GM23338 (cell line): ENCODE results near the gene PUM2. TPM values are rescaled to one million over a fixed set of nuclear protein-coding genes. Genes with fewer than 3 reads are reported as not detected.

ENCODE experiments used
- ATAC-seq: fragments of 200-7000 bp; cut with Tn5 transposase; 3 replicates; pipeline ENCODE4 v1.9.1; 2020
- DNase-seq: peaks from one replicate; pipeline ENCODE4 v3.0.0-alpha.2; 2015; ENCODE audit warnings: low spot score
- H2AFZ ChIP-seq: fragments of 200-600 bp; sonication (generic); 2 replicates; pipeline ENCODE4 v1.8.0; 2016; ENCODE audit warnings: antibody characterized with exemption, mild to moderate bottlenecking, moderate library complexity
- H3F3A ChIP-seq: fragments of 200-600 bp; sonication (generic); replicated peaks from 2 replicates; pipeline ENCODE4 v1.8.0; 2017; ENCODE audit warnings: antibody characterized with exemption, mixed run types, low read depth
- H3K27ac ChIP-seq: fragments of 200-600 bp; sonication (generic); 2 replicates; pipeline ENCODE4 v1.6.1; 2016; ENCODE audit warnings: low read depth
- H3K27me3 ChIP-seq: fragments of 200-600 bp; sonication (generic); 2 replicates; pipeline ENCODE4 v1.8.0; 2016; ENCODE audit warnings: mild to moderate bottlenecking, mixed run types, moderate library complexity; ENCODE audit not compliant: insufficient read depth
- H3K36me3 ChIP-seq: fragments of 200-600 bp; sonication (generic); 2 replicates; pipeline ENCODE4 v1.8.0; 2016; ENCODE audit warnings: mild to moderate bottlenecking; ENCODE audit not compliant: insufficient read depth
- H3K4me1 ChIP-seq: fragments of 200-600 bp; sonication (generic); 2 replicates; pipeline ENCODE4 v1.8.0; 2016; ENCODE audit warnings: mild to moderate bottlenecking, moderate library complexity; ENCODE audit not compliant: insufficient read depth
- H3K4me2 ChIP-seq: fragments of 200-600 bp; sonication (generic); 2 replicates; pipeline ENCODE4 v1.7.1; 2017; ENCODE audit warnings: mixed run types
- H3K4me3 ChIP-seq: fragments of 200-600 bp; sonication (generic); 2 replicates; pipeline ENCODE4 v1.6.1; 2016; ENCODE audit warnings: mixed run types
- H3K79me2 ChIP-seq: fragments of 200-600 bp; sonication (generic); replicated peaks from 2 replicates; pipeline ENCODE4 v1.8.0; 2017; ENCODE audit warnings: mild to moderate bottlenecking; ENCODE audit not compliant: insufficient read depth
- H3K9me2 ChIP-seq: fragments of 200-600 bp; sonication (generic); 2 replicates; pipeline ENCODE4 v1.8.0; 2017; ENCODE audit not compliant: insufficient read depth
- H4K20me1 ChIP-seq: fragments of 200-600 bp; sonication (generic); replicated peaks from 2 replicates; pipeline ENCODE4 v1.8.0; 2017; ENCODE audit warnings: mild to moderate bottlenecking; ENCODE audit not compliant: insufficient read depth
- H3K27ac Mint-ChIP-seq: 2 replicates; pipeline ENCODE4 v1.8.0; 2020; ENCODE audit warnings: inconsistent platforms, mild to moderate bottlenecking, moderate library complexity, mixed read lengths
- H3K27me3 Mint-ChIP-seq: 3 replicates; pipeline ENCODE4 v1.8.0; 2022; ENCODE audit warnings: low read depth, mild to moderate bottlenecking, moderate library complexity, mixed read lengths, inconsistent platforms; ENCODE audit not compliant: insufficient read depth, poor library complexity
- H3K36me3 Mint-ChIP-seq: 3 replicates; pipeline ENCODE4 v1.8.0; 2021; ENCODE audit warnings: low read depth, mild to moderate bottlenecking, inconsistent platforms, moderate library complexity, mixed read lengths
- H3K4me1 Mint-ChIP-seq: 3 replicates; pipeline ENCODE4 v1.8.0; 2020; ENCODE audit warnings: mild to moderate bottlenecking, inconsistent platforms, mixed read lengths
- H3K4me3 Mint-ChIP-seq: 3 replicates; pipeline ENCODE4 v1.8.0; 2021; ENCODE audit warnings: moderate library complexity, mild to moderate bottlenecking, inconsistent platforms, mixed read lengths
- H3K9me3 Mint-ChIP-seq: 3 replicates; pipeline ENCODE4 v1.8.0; 2020; ENCODE audit warnings: moderate library complexity, mild to moderate bottlenecking, inconsistent platforms, mixed read lengths
- CREB1 ChIP-seq: fragments of 250-450 bp; sonication (Bioruptor Pico); IDR thresholded peaks from 2 replicates; pipeline ENCODE4 v1.5.0; 2020; ENCODE audit warnings: low read depth, mild to moderate bottlenecking, moderate library complexity
- ETS1 ChIP-seq: IDR thresholded peaks from 2 replicates; pipeline ENCODE4 v1.6.1; 2016; ENCODE audit warnings: antibody characterized with exemption
- JUNB ChIP-seq: IDR thresholded peaks from one replicate; pipeline ENCODE4 v1.6.1; 2016; ENCODE audit warnings: antibody characterized with exemption; ENCODE audit not compliant: unreplicated experiment
- NANOG ChIP-seq: IDR thresholded peaks from 2 replicates; pipeline ENCODE4 v1.6.1; 2016; ENCODE audit warnings: antibody characterized with exemption, borderline replicate concordance
- ZNF462 ChIP-seq: fragments of 250-450 bp; sonication (Bioruptor Pico); IDR thresholded peaks from 2 replicates; pipeline ENCODE4 v1.5.0; 2020; ENCODE audit warnings: mild to moderate bottlenecking, moderate library complexity
- polyA plus RNA-seq: library from polyadenylated mRNA; unstranded; fragments of >200 nt; fragmentation: Nextera tagmentation; extraction: Ambion mirVana; gene quantifications from 2 replicates; pipeline ENCODE4 v1.2.1, GENCODE V29; 2016
- total RNA-seq: library from RNA; depleted of rRNA; stranded (reverse); fragments of >200 nt; shearing (Covaris generic); gene quantifications from 2 replicates; pipeline ENCODE4 v1.2.3, GENCODE V29; 2014

PUM2 gene
- total and polyA plus RNA-seq, 2 experiments from 2014 or later = 29.9 to 94.1 TPM

DNA sequence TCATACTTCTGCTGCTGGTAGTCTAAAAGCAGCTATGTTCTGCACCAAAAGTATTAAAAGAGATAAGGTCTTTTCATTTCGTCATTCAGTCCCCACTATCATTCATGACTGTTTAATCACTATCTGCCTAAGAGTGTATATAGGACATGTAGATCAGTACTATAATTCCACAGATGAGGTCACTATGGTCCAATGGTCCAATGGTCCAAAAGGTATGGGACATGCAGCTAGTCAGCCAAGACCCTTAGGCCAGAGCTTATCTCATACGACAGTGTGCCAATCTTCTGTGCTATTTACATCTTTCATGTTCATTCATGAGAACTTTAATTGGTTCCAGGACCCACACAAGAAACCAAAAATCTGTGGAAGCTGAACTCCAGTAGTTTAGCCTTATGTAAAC, 83.1 kb downstream of the PUM2 start (continued):
- TF ChIP-seq NANOG (no peak), ETS1 (no peak), CREB1 (CRISPR knock-in tag) (no peak), ZNF462 (CRISPR knock-in tag) (no peak)

DNA sequence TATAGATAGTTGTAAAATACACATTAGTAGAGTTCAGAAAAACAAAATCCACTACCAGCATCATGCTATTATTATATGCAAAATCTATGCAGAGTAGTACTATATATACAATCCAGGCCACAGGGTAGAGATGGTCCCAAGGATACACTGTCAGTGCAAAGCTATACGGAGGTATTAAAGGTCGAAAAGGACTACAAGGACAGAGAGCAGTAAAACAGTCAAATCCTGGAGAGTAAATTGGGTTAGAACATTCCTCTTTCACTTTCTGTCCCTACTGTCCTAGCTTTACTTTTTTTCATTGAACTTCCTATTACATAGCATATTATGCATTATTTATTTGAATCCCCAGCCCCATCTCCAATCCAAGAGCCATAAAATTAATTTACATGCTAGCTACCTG, 86.0 kb downstream of the PUM2 start:
- Histone ChIP-seq H3K4me1 (no peaks in the 10 kb centered on the region), H3K4me2 (no peak overlapping the region), H3K4me3 (no peak overlapping the region), H2AFZ (no peak overlapping the region), H3F3A (no peaks in the 10 kb centered on the region), H3K36me3 (peaks cover 9% of the 10 kb centered on the region; the same call in 1 of the 2 replicates), H4K20me1 (no peaks in the 10 kb centered on the region; the same call in 1 of the 2 replicates), H3K79me2 (peaks cover 2% of the 10 kb centered on the region; the same call in 1 of the 2 replicates), H3K27ac (no peak overlapping the region), H3K9me2 (no peaks in the 10 kb centered on the region), H3K27me3 (no peaks in the 10 kb centered on the region)
- Mint-ChIP-seq H3K27me3 (peaks cover 6% of the 10 kb centered on the region), H3K9me3 (no peaks in the 10 kb centered on the region), H3K36me3 (peaks cover 26% of the 10 kb centered on the region; the same call in 2 of the 3 replicates), H3K27ac (no peak overlapping the region; the same call in 1 of the 2 replicates), H3K4me1 (no peaks in the 10 kb centered on the region), H3K4me3 (no peak overlapping the region)
- ATAC-seq = no peak
- DNase-seq = no peak
- TF ChIP-seq NANOG (no peak), JUNB (no peak)
